LNCAP (cell line): ENCODE data around the gene ERP27.

ENCODE experiments used
- CTCF ChIP-seq: fragments of 450-650 bp; IDR thresholded peaks from 2 replicates; pipeline ENCODE4 v1.5.1; 2017; ENCODE audit warnings: mild to moderate bottlenecking

The ERP27 gene

GRCh38 chr12:14923944-14924343 is 14.4 kb downstream of the ERP27 start:
- TF ChIP-seq CTCF = no peak

- no peak for TF ChIP-seq CTCF
Observed at GRCh38 chr12:14921218-14921617, 17.1 kb downstream of the ERP27 start.

GRCh38 chr12:14920475-14921126 is 17.7 kb downstream of the ERP27 start:
- TF ChIP-seq CTCF = no peak

- TF ChIP-seq CTCF = no peak
Observed at GRCh38 chr12:14919455-14919854, 18.9 kb downstream of the ERP27 start.

- TF ChIP-seq CTCF = no peak
Observed at GRCh38 chr12:14915736-14916135, 22.6 kb downstream of the ERP27 start.

GRCh38 chr12:14913381-14913781 is 25.0 kb downstream of the ERP27 start:
- no peak for TF ChIP-seq CTCF

- no peak for TF ChIP-seq CTCF
Observed at GRCh38 chr12:14911131-14911530, 27.2 kb downstream of the ERP27 start.
